Measurements from ENCODE around the gene ATF3.

The ATF3 gene

DNA sequence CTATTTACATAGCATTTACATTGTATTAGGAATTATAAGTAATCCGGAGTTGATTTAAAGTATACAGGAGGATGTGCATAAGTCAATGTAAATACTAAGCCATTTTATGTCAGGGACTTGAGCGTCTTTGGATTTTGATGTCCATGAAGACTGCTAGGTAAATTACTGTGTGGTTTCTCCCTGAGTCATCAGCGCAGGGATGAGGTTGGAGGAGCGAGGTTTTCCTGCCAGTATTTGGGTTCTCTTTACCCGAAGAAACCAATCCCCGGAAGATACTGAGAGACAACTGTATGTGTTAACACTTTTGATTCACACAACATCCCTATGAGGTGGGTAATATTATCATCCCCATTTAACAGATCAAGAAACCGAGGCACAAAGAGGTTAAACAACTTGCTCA is 61.7 kb downstream of the ATF3 start:
- H3K36me3 ChIP-seq (ENCODE audit: insufficient read depth, low read length): no peaks in the 10 kb centered on the region
- H3K27ac ChIP-seq (ENCODE audit: low read length): no peak overlapping the region
- no peaks in the 10 kb centered on the region for H4K20me1 ChIP-seq (ENCODE audit: insufficient read depth, low read length)
- no peaks in the 10 kb centered on the region for H3K79me2 ChIP-seq (ENCODE audit: insufficient read depth, low read length)
- H3K4me3 ChIP-seq (ENCODE audit: low read depth in 1 of 2, low read length in 2 of 2): no peak overlapping the region
- no peaks in the 10 kb centered on the region for H3K9me3 ChIP-seq (ENCODE audit: insufficient read depth, low read length, severe bottlenecking)
- TF ChIP-seq, protein P1, sequence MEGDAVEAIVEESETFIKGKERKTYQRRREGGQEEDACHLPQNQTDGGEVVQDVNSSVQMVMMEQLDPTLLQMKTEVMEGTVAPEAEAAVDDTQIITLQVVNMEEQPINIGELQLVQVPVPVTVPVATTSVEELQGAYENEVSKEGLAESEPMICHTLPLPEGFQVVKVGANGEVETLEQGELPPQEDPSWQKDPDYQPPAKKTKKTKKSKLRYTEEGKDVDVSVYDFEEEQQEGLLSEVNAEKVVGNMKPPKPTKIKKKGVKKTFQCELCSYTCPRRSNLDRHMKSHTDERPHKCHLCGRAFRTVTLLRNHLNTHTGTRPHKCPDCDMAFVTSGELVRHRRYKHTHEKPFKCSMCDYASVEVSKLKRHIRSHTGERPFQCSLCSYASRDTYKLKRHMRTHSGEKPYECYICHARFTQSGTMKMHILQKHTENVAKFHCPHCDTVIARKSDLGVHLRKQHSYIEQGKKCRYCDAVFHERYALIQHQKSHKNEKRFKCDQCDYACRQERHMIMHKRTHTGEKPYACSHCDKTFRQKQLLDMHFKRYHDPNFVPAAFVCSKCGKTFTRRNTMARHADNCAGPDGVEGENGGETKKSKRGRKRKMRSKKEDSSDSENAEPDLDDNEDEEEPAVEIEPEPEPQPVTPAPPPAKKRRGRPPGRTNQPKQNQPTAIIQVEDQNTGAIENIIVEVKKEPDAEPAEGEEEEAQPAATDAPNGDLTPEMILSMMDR (IDR thresholded peaks at IDR 0.05; ENCODE audit: borderline replicate concordance, extremely low read depth, low read length, poor library complexity, severe bottlenecking): no peak
- TF ChIP-seq EZH2 (IDR thresholded peaks at IDR 0.05; ENCODE audit: borderline replicate concordance, low read depth, low read length, severe bottlenecking): no peak
- H3K4me1 ChIP-seq (ENCODE audit: insufficient read depth, low read length): peaks cover 1% of the 10 kb centered on the region; the same call in 1 of the 2 replicates
- no peak overlapping the region for H2AFZ ChIP-seq (ENCODE audit: low read depth, low read length)
- H3K9ac ChIP-seq (ENCODE audit: low read depth, low read length): no peak overlapping the region
- DNase-seq (no peak), ATAC-seq (ENCODE audit: insufficient read depth, low read depth) (no peak)
- no peak overlapping the region for H3K4me2 ChIP-seq (ENCODE audit: insufficient read depth, low read length)
- no peaks in the 10 kb centered on the region for H3K27me3 ChIP-seq (ENCODE audit: insufficient read depth, low read length, poor library complexity)
